Sciatic nerve (tissue), 2 donors: Measurements from ENCODE around the gene PTPRN2. TPM values are rescaled to one million over a fixed set of nuclear protein-coding genes. Genes with fewer than 3 reads are reported as not detected.

Source experiments
- ATAC-seq: fragments of 200-7000 bp; cut with Tn5 transposase; one replicate; pipeline ENCODE4 v1.9.1; 2020; ENCODE audit warnings: mild to moderate bottlenecking, moderate library complexity
- DNase-seq: peaks from one replicate; pipeline ENCODE4 v3.0.0-alpha.2; 2020; ENCODE audit warnings: low spot score
- intact Hi-C: fragments of 100-400 bp; cut with DNase I; formaldehyde crosslinking; loops from one replicate; pipeline ENCODE4 v1.14.2; 2022
- total RNA-seq: library from RNA; stranded (reverse); fragmentation: NEBNext Ultra II Directional; extraction: Animal tissue kit (Norgen Biotek cat#: 25700); gene quantifications from one replicate; pipeline ENCODE4 v1.2.1, GENCODE V29; 2021
- donor health status: DM: no; HTN: no; CAD: no.
- donor health status: DM: no; HTN: no; CAD: no.

The PTPRN2 gene
- total RNA-seq, 1 donor from 2014 or later, result 12.7 TPM

DNA sequence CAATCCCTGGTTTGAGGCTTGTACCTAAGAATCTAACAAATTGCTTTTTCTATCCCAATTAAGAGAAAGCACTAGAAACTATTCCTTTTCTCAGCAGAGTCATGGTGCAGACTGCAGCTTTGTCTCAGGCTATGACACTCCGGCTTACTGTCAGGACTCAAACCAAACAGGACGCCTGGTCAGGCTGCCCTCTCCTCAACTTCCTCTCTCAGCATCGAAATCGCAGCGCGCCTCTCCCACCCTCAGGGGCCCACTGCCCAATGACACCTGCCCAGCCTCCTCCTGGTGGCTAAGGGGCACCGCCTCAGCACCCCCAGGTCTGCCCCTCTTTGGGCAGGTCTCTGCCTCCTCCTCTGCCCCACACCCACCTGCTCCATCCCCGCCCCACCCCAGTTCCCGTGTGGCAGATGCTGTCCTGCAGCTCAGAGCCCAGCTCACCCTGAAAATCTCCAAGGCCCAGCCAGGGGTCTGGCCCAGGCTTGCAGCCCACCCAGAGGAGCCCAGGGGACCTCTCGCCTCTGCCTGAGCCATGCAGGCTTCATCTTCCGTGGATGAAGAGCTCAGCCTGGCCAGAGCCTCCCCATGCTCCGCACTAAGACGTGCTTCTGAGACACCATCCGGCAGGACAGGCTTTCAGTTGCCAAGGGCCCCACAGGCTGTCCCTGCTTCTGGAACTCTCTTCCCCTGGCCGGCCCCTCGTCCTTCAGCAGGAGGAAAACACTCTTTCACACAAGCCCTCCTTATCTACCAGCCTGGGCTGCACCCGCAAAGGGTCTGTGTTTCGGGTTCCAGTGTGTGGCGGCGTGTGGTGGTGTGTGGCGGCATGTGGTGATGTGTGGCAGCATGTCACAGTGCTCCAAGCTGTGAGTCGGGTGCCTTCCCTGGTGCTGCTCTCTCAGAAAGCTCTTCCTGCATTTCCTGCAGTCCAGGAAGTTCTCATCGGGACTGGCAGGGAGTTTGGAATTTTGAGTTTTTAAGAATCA is 16.4 kb upstream of the PTPRN2 start:
- no peak for ATAC-seq
- intact Hi-C loops, result no loop called here
- no peak for DNase-seq

DNA sequence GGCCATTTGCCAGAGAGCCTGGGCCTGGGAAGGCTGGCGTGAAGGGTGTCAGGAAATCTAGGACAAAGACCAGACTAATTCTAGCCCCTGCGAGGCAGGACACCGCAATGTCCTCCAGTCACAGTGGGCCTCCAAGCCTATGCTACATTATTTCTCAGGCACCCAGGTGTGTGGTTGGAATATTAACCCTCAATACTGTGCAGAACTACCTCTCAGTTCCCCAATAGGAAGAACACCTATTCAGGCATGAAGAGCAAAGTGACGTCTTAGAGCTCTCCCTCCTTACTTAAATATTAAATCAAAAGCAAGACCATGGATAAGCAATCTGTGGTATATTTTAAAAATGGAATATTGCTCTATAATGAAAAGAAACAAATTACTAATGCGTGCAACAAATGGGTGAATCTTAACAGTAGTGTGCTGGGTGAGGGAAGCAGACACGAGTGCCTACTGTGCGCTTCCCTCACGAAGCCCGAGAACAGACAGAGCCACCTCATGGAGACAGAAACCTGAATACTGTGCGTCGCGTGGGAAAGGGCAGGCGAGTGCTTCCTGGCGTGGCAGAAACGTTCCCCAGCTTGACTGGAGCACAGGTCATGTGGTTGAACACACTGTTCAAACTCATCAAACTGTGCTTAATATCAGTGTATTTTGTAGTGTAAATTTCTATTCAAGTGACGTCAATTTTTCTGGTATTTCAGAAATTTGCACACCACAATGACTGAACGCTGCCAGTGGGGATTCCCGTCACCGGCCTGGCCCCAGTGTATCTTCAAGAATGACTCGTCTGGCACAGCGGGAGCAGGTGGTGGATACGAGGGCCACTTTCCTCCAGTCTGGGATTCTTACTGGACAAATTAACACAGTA is 15.5 kb upstream of the PTPRN2 start:
- intact Hi-C loops, result no loop called here
- ATAC-seq (no peak), DNase-seq (no peak)

DNA sequence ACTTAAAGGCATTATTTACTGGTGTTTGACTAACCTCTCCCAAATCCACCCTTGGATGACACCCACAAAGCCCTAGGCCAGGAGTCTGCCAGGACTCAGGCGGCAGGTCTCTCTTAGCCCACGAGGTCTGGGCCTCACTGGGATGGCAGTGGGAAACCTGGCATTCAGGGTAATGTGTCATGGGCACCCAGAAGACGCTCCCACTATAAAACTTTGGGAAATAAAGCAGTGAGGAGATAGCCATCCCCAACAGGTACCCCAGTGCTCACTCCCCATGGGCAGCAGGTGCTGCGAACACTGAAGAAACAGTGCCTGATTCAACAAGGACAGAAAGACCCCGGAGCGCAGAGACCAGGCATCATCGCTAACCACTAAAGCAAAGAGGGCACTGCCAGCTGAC is 14.4 kb upstream of the PTPRN2 start:
- intact Hi-C loops, result no loop called here
- ATAC-seq (no peak), DNase-seq (no peak)

DNA sequence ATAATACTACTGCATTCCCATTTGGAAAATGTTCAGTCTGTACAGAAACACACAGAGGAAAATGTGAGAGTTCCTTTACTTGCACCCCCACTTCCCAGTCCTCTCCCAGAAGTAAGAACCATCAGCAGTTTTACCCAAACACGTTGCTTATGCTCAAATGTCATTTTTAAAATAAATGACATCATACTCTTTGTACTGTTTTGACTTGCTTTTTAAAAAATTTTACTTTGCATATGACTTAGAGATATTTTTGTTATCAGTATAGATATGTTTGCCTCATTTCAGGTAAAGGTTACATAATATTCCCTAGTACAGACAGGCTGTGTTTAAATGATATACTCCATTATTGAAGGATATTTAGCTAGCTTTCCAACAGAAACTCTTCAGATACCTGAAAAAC is 13.5 kb upstream of the PTPRN2 start:
- intact Hi-C loops, result no loop called here
- DNase-seq (no peak), ATAC-seq (no peak)

DNA sequence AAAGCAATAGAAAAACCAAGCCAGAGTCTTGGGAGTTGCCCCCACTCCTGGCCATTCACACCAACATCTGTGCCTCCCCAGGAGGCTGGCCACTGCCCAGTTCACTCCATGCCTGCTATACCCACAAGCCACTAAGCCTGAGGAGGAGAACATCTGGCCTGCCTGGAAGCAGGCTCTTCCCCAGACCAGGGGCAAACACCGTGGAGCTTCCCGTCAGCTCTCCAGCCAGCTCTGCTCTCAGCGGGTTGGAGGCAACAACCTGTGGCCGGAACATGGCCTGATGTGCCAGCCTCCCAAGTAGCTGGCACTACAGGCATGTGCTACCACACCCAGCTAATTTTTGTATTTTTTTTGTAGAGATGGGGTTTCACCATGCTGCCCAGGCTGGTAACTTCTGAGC is 9.1 kb upstream of the PTPRN2 start:
- intact Hi-C loops, result no loop called here
- DNase-seq (no peak), ATAC-seq (no peak)

DNA sequence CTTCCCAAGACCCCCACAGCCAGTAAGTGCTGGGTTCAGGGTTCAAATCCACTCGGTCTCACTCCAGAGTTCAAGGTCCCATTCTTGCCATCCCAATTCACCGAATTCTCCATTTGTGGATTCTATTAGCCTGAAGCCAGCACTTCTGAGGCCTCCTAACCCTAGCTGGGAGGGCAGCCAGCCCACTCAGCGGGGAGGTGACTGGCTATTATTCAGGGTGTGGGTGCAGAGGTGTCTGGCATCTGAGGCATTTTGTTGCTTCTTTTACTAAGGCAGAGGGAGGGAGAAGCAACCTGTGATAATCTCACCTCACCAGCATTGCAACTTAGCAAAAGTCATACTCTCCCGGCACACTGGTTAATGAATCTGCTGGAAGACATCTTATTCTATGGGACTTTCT is 8.7 kb upstream of the PTPRN2 start:
- ATAC-seq (no peak), DNase-seq (no peak)
- intact Hi-C loops, result no loop called here

DNA sequence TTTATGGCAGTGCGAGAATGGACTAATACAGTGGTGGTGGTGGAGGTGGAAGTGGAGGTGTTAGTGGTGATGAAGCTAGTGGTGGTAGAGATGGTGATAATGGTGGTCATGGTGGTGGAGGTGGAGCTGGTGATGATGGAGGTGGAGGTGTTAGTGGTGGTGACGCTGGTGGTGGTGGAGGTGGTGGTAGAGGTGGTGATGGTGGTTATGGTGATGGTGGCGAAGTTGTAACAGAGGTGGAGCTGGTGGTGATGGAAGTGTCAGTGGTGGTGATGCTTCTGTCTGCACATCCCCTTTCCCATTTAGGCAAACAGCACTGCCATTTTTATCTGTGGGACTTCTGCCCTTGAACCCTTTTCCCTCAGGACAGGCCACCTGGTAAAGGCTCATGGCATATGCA is 7.4 kb upstream of the PTPRN2 start:
- DNase-seq (no peak), ATAC-seq (peak; percentile 83)
- intact Hi-C loops, result no loop called here

DNA sequence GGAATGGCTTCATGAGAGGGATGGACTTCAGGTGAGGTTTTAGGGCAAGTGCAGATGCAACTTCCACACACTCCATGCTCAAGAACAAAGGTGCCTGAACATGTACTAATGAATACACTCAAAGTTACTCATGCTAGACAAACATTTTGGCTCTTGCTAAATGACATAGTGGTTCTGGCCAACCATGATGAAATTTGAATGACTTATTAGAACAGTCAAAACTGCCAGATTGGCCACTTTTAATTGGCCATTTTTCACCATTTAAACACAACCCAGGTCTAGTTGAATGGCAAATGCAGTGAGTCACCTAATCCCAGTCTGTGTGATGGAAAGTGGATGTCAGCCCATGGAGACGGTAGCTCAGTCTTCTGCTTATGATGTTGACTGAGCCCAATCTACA is 4.9 kb upstream of the PTPRN2 start:
- ATAC-seq, result no peak
- intact Hi-C loops, result no loop called here
- no peak for DNase-seq

DNA sequence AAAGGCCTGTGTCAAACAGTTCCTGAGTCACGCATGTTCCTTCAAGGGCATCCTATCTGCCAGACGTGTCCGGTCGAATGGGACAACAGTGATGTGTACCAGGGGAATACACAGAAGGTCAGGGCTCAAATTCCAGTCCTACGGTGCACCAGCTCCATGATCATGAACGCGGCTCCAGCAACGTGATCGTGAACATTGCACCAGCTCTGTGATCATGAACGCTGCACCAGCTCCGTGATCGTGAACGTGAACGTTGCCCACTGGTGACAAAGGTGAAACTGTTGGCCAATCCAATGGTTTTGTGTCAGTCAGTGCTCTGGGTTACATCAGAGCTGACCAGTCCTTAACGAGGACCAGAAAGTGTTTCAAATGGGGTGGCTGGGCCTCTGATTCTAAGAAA is 4.3 kb upstream of the PTPRN2 start:
- DNase-seq (no peak), ATAC-seq (no peak)
- intact Hi-C loops, result no loop called here

DNA sequence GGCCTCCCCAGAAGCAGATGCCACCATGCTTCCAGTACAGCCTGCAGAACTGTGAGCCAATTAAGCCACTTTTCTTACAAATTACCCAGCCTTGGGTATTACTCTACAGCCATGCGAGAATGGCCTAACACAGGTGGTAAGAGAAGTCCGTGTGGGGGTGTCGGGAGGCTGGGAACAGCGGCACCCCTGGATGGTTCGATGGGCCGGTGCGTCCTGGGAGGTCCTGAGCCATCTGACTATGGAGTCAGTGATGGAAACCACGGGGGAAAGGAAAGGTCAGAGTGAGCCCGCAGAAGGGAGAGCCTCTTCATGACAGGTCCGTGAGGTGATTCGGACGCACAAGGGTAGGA is 2.5 kb upstream of the PTPRN2 start:
- ATAC-seq (no peak), DNase-seq (no peak)
- intact Hi-C loops, result no loop called here

DNA sequence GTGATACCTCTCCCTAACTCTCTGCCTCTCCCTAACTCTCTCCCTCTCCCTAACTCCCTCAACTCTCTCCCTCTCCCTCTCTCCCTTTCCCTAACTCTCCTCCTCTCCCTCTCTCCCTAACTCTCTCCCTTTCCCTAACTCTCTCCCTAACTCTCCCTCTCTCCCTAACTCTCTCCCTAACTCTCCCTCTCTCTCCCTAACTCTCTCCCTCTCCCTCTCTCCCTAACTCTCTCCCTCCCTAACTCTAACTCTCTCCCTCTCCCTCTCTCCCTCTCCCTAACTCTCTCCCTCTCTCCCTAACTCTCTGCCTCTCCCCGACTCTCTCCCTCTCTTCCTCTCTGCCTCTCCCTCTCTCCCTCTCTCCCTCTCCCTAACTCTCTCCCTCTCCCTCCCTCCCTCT is 2.0 kb upstream of the PTPRN2 start:
- intact Hi-C loops, result no loop called here
- DNase-seq (no peak), ATAC-seq (peak; percentile 6)

DNA sequence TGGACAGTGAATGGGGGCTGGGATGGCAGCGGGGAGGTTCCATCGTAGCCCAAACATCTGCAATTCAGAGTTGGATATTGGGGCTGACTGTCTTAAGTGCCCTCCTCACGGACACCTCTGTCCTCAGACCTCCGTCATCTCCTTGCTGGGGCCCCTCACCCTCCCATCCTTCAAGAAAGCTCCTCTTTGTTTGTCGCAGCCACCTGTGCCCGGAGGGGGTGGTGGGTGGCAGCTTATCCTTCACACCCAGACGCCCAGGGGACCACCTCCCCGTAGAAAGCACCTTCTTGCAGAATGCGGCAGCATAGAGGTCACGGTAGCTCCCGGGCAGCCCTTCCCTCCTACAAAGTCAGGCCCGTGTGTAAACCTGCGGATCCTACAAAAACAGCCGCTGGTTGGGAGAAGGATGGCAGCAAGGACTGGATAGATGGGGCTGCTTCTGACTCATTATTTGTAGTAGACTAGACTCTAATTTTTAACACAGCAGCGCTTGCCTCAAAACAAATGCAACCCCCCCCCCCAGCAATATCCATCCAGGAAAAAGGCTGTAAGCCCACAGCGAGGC is 1.3 kb upstream of the PTPRN2 start:
- intact Hi-C loops, result no loop called here
- ATAC-seq (no peak), DNase-seq (no peak)

DNA sequence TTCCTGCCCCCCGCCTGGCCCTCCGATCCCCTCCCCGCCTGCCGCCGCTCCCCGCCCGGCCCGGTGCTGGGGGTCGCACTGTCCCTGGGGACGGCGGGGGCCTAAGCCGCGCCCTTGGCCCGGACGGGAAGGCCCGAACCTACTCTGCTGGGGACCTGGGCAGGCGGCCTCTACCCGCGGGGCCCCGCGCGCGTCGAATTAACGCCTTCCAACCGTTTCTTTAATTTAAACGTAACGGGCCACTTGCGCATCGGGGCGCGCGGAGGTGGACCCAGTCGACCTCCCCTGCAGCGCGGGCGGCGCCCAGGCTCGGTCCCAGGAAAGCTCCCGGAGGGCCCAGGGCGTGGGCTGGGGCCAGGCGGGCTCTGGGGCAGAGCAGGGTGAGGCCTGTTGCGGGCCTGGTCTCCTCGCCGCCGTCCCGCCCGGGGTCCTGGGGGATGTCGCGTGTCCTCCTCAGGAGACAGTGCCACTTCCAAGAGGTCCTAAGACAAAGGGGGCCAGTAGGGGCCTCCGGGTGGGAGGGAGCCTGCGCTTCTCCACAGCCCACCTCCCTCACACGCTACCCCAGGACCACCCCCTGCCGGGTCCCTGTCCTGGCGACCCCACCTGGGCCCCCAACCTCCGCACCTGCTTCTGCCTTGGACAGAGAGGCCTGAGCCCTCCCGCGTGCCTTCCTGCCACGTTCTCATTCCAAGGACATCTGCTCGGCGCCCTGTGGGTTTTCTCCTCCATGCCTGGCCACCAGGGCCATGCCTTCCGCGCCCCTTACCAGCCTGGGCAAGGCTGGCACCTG is 658 bp upstream of the PTPRN2 start:
- peak; percentile 34 for ATAC-seq
- DNase-seq, result no peak
- intact Hi-C loops, result no loop called here

DNA sequence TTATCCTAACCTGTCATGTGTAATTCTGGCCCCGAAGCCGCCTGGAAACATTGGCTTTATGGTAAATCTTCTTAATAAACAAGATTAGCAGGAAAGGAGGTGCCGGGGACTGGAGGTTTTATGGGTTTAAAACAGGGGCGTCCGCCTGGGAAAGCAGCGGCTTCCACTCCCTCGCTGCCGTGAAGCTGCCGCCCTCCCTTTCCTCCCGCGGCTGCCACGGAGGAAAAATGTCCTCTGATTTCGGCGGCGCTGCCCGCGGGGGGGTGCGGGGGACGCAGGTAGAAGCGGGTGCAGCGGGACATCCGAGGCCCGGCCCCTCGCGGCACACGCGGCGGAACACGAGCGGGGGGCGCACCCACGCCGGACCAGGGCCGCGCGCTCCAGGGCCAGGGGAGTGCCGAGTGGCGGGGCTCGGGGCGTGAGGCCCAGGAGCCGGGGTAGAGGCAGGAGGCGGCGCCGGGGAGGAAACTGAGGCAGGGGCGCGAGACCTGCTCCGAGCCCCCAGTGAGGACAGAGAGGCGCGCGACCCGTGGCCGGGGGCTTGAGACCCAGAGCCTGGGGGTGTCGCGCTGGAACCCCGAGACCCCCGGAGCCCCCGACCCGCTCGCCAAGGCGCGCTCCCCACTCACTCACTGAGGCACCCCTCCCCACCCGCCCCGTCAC is 993 bp downstream of the PTPRN2 start:
- DNase-seq, result no peak
- ATAC-seq, result no peak
- intact Hi-C loops, result no loop called here

DNA sequence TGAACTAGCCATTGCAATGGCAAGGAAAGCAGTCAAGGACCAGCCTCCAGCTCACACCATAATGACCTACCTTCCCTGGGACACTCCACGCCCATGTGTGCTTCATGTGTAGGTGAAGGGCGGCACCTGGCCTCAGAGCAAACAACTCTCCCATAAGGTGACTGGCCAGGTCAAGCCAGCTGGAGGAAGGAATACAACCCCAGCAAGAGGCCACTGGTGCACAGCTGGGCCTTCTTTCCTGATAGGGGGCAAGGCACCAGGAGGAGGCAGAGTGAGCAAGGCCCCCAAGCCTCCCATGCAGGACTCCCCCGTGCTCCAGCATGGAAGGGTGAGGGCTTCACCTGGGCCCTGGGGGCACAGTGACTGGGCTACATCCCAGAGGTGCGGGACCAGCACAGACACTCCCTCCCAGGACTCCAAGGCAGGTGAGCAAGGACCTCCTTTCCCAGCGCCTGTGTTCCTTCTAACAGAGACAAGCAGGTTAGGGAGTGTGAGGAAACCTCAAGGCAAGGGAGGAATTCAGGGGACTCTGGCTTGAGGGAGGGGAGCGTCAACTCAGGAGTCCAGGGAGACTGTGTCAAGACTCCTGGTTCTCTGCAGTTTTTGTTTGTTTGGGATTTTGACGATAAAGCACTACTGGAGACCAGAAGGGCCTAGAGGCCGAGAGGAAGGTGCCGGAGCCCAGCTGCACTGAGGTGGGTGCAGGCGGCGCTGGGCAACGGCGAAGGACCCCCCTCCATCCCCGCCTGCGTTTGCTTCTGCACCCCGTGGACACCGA is 1.7 kb downstream of the PTPRN2 start:
- intact Hi-C loops, result no loop called here
- DNase-seq (no peak), ATAC-seq (no peak)

DNA sequence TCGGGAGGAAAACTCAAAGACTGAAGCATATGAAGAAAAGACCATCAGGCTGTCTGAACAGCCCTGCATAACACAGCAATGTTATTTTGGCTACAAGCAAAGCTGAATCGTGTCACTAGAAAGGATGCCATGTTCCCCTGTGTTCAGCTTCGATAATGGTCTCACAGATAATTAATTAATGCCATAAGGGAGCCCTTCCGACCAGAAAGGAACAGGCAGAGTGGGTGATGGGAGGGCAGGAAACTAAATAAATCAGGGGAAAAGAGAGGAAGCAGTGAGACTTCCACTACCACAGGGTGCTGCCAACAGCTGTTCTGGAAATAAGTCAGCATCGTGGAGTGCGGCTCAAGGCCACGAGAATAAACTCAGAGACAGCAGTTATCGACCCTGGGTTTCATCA is 3.2 kb downstream of the PTPRN2 start:
- ATAC-seq, result no peak
- no peak for DNase-seq
- intact Hi-C loops, result no loop called here

DNA sequence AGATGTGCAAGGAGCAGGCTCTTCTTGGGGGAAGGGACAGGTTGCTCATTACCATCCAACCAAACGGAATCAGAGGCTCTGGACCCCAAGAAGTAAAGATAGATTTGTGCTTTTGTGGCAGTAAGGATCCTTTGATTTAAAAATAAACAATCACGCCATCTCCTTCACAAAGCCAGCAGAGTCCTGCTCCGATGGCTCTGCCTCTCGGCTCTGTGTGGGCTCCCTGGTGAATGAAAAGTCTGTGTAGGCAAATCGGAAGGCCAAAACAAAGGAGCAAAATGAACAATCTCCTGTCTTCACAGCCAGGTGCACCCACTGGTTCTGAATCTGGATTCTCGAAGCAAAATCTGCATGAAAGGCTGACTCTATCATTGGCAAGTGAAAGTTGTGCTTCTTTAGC is 3.8 kb downstream of the PTPRN2 start:
- DNase-seq, result no peak
- no peak for ATAC-seq
- intact Hi-C loops, result no loop called here

DNA sequence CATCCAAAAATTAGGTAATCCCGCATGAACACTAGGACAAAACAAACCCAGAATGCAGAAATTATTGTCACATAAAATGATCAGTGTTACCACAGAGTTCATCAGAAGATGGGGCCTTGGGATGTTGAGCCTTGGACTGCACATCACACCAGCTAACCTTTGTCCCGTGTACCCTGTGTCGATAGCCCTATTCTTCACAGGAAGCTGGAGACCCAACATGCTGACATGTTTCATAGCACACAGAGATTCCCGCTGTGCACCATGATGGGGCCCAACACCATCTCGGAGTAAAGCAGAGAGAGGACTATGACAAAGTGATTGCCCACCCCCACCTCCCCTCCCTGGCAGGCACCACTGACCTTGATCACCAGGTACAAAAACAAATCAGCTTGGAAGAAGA is 4.5 kb downstream of the PTPRN2 start:
- intact Hi-C loops, result no loop called here
- ATAC-seq (no peak), DNase-seq (no peak)
